GM23338 (cell line): ENCODE data around the gene CRYBG3. TPM values are rescaled to one million over a fixed set of nuclear protein-coding genes. Genes with fewer than 3 reads are reported as not detected.

Experiments
- ATAC-seq: fragments of 200-7000 bp; cut with Tn5 transposase; 3 replicates; pipeline ENCODE4 v1.9.1; 2020
- DNase-seq: peaks from one replicate; pipeline ENCODE4 v3.0.0-alpha.2; 2015; ENCODE audit warnings: low spot score
- H2AFZ ChIP-seq: fragments of 200-600 bp; sonication (generic); 2 replicates; pipeline ENCODE4 v1.8.0; 2016; ENCODE audit warnings: antibody characterized with exemption, mild to moderate bottlenecking, moderate library complexity
- H3F3A ChIP-seq: fragments of 200-600 bp; sonication (generic); replicated peaks from 2 replicates; pipeline ENCODE4 v1.8.0; 2017; ENCODE audit warnings: antibody characterized with exemption, mixed run types, low read depth
- H3K27ac ChIP-seq: fragments of 200-600 bp; sonication (generic); 2 replicates; pipeline ENCODE4 v1.6.1; 2016; ENCODE audit warnings: low read depth
- H3K27me3 ChIP-seq: fragments of 200-600 bp; sonication (generic); 2 replicates; pipeline ENCODE4 v1.8.0; 2016; ENCODE audit warnings: mild to moderate bottlenecking, mixed run types, moderate library complexity; ENCODE audit not compliant: insufficient read depth
- H3K36me3 ChIP-seq: fragments of 200-600 bp; sonication (generic); 2 replicates; pipeline ENCODE4 v1.8.0; 2016; ENCODE audit warnings: mild to moderate bottlenecking; ENCODE audit not compliant: insufficient read depth
- H3K4me1 ChIP-seq: fragments of 200-600 bp; sonication (generic); 2 replicates; pipeline ENCODE4 v1.8.0; 2016; ENCODE audit warnings: mild to moderate bottlenecking, moderate library complexity; ENCODE audit not compliant: insufficient read depth
- H3K4me2 ChIP-seq: fragments of 200-600 bp; sonication (generic); 2 replicates; pipeline ENCODE4 v1.7.1; 2017; ENCODE audit warnings: mixed run types
- H3K4me3 ChIP-seq: fragments of 200-600 bp; sonication (generic); 2 replicates; pipeline ENCODE4 v1.6.1; 2016; ENCODE audit warnings: mixed run types
- H3K79me2 ChIP-seq: fragments of 200-600 bp; sonication (generic); replicated peaks from 2 replicates; pipeline ENCODE4 v1.8.0; 2017; ENCODE audit warnings: mild to moderate bottlenecking; ENCODE audit not compliant: insufficient read depth
- H3K9me2 ChIP-seq: fragments of 200-600 bp; sonication (generic); 2 replicates; pipeline ENCODE4 v1.8.0; 2017; ENCODE audit not compliant: insufficient read depth
- H4K20me1 ChIP-seq: fragments of 200-600 bp; sonication (generic); replicated peaks from 2 replicates; pipeline ENCODE4 v1.8.0; 2017; ENCODE audit warnings: mild to moderate bottlenecking; ENCODE audit not compliant: insufficient read depth
- H3K27ac Mint-ChIP-seq: 2 replicates; pipeline ENCODE4 v1.8.0; 2020; ENCODE audit warnings: inconsistent platforms, mild to moderate bottlenecking, moderate library complexity, mixed read lengths
- H3K27me3 Mint-ChIP-seq: 3 replicates; pipeline ENCODE4 v1.8.0; 2022; ENCODE audit warnings: low read depth, mild to moderate bottlenecking, moderate library complexity, mixed read lengths, inconsistent platforms; ENCODE audit not compliant: insufficient read depth, poor library complexity
- H3K36me3 Mint-ChIP-seq: 3 replicates; pipeline ENCODE4 v1.8.0; 2021; ENCODE audit warnings: low read depth, mild to moderate bottlenecking, inconsistent platforms, moderate library complexity, mixed read lengths
- H3K4me1 Mint-ChIP-seq: 3 replicates; pipeline ENCODE4 v1.8.0; 2020; ENCODE audit warnings: mild to moderate bottlenecking, inconsistent platforms, mixed read lengths
- H3K4me3 Mint-ChIP-seq: 3 replicates; pipeline ENCODE4 v1.8.0; 2021; ENCODE audit warnings: moderate library complexity, mild to moderate bottlenecking, inconsistent platforms, mixed read lengths
- H3K9me3 Mint-ChIP-seq: 3 replicates; pipeline ENCODE4 v1.8.0; 2020; ENCODE audit warnings: moderate library complexity, mild to moderate bottlenecking, inconsistent platforms, mixed read lengths
- CTCF ChIP-seq, 2 experiments: fragments of 200-600 bp in 1 of 2; sonication (generic) in 1 of 2; conservative IDR thresholded peaks; 2 replicates each; pipeline versions ENCODE4 v1.5.1 to v1.6.1; 2016 to 2017; ENCODE audit warnings: antibody characterized with exemption in 2 of 2, low read depth in 2 of 2, mild to moderate bottlenecking in 2 of 2, moderate library complexity in 1 of 2
- EZH2 ChIP-seq: fragments of 200-600 bp; sonication (generic); IDR thresholded peaks from one replicate; pipeline ENCODE4 v1.8.0; 2017; ENCODE audit warnings: antibody characterized with exemption, mild to moderate bottlenecking, low read depth; ENCODE audit not compliant: unreplicated experiment
- EZH2phosphoT487 ChIP-seq: fragments of 200-600 bp; sonication (generic); IDR thresholded peaks from one replicate; pipeline ENCODE4 v1.8.1; 2018; ENCODE audit warnings: antibody characterized with exemption; ENCODE audit not compliant: unreplicated experiment
- JUNB ChIP-seq: IDR thresholded peaks from one replicate; pipeline ENCODE4 v1.6.1; 2016; ENCODE audit warnings: antibody characterized with exemption; ENCODE audit not compliant: unreplicated experiment
- NANOG ChIP-seq: IDR thresholded peaks from 2 replicates; pipeline ENCODE4 v1.6.1; 2016; ENCODE audit warnings: antibody characterized with exemption, borderline replicate concordance
- STAT1 ChIP-seq: IDR thresholded peaks from one replicate; pipeline ENCODE4 v1.6.1; 2016; ENCODE audit warnings: antibody characterized with exemption; ENCODE audit not compliant: unreplicated experiment
- ZNF114 ChIP-seq: fragments of 250-450 bp; sonication (Bioruptor Pico); IDR thresholded peaks from 2 replicates; pipeline ENCODE4 v1.5.0; 2020; ENCODE audit warnings: mild to moderate bottlenecking, moderate library complexity
- ZNF462 ChIP-seq: fragments of 250-450 bp; sonication (Bioruptor Pico); IDR thresholded peaks from 2 replicates; pipeline ENCODE4 v1.5.0; 2020; ENCODE audit warnings: mild to moderate bottlenecking, moderate library complexity
- polyA plus RNA-seq: library from polyadenylated mRNA; unstranded; fragments of >200 nt; fragmentation: Nextera tagmentation; extraction: Ambion mirVana; gene quantifications from 2 replicates; pipeline ENCODE4 v1.2.1, GENCODE V29; 2016
- total RNA-seq: library from RNA; depleted of rRNA; stranded (reverse); fragments of >200 nt; shearing (Covaris generic); gene quantifications from 2 replicates; pipeline ENCODE4 v1.2.3, GENCODE V29; 2014

CRYBG3 gene
- total and polyA plus RNA-seq, 2 experiments from 2014 or later: 2.3 to 8.9 TPM

- no peak for TF ChIP-seq ZNF462 (CRISPR knock-in tag)
- no peak for TF ChIP-seq STAT1
Measured at GRCh38 chr3:97937205-97937604, 115.4 kb downstream of the CRYBG3 start (continued).

- Histone ChIP-seq H3K27me3 (no peaks in the 10 kb centered on the region), H3K79me2 (no peaks in the 10 kb centered on the region), H2AFZ (no peak overlapping the region), H3K4me3 (no peak overlapping the region), H3F3A (no peaks in the 10 kb centered on the region), H3K9me2 (no peaks in the 10 kb centered on the region), H3K4me2 (no peak overlapping the region), H3K36me3 (peaks cover 5% of the 10 kb centered on the region; the same call in 1 of the 2 replicates), H4K20me1 (no peaks in the 10 kb centered on the region), H3K4me1 (no peaks in the 10 kb centered on the region), H3K27ac (no peak overlapping the region)
- Mint-ChIP-seq H3K4me3 (no peak overlapping the region), H3K9me3 (no peaks in the 10 kb centered on the region; the same call in 2 of the 3 replicates), H3K27me3 (no peaks in the 10 kb centered on the region), H3K27ac (no peak overlapping the region), H3K36me3 (peaks cover 6% of the 10 kb centered on the region; the same call in 2 of the 3 replicates), H3K4me1 (no peaks in the 10 kb centered on the region)
- ATAC-seq (no peak), DNase-seq (no peak)
- TF ChIP-seq ZNF114 (CRISPR knock-in tag) (no peak), STAT1 (no peak), JUNB (no peak), EZH2 (no peak), EZH2phosphoT487 (no peak), ZNF462 (CRISPR knock-in tag) (no peak), CTCF (conservative IDR thresholded peaks at IDR 0.05; ENCODE audit: low read depth in 2 of 2) (no peak), NANOG (no peak)
Measured at GRCh38 chr3:97938444-97938843, 116.6 kb downstream of the CRYBG3 start.
